GM23338 (cell line): ENCODE data around the gene PYGO2. TPM values are rescaled to one million over a fixed set of nuclear protein-coding genes. Genes with fewer than 3 reads are reported as not detected.

Source experiments
- ATAC-seq: fragments of 200-7000 bp; cut with Tn5 transposase; 3 replicates; pipeline ENCODE4 v1.9.1; 2020
- DNase-seq: peaks from one replicate; pipeline ENCODE4 v3.0.0-alpha.2; 2015; ENCODE audit warnings: low spot score
- H2AFZ ChIP-seq: fragments of 200-600 bp; sonication (generic); 2 replicates; pipeline ENCODE4 v1.8.0; 2016; ENCODE audit warnings: antibody characterized with exemption, mild to moderate bottlenecking, moderate library complexity
- H3F3A ChIP-seq: fragments of 200-600 bp; sonication (generic); replicated peaks from 2 replicates; pipeline ENCODE4 v1.8.0; 2017; ENCODE audit warnings: antibody characterized with exemption, mixed run types, low read depth
- H3K27ac ChIP-seq: fragments of 200-600 bp; sonication (generic); 2 replicates; pipeline ENCODE4 v1.6.1; 2016; ENCODE audit warnings: low read depth
- H3K27me3 ChIP-seq: fragments of 200-600 bp; sonication (generic); 2 replicates; pipeline ENCODE4 v1.8.0; 2016; ENCODE audit warnings: mild to moderate bottlenecking, mixed run types, moderate library complexity; ENCODE audit not compliant: insufficient read depth
- H3K36me3 ChIP-seq: fragments of 200-600 bp; sonication (generic); 2 replicates; pipeline ENCODE4 v1.8.0; 2016; ENCODE audit warnings: mild to moderate bottlenecking; ENCODE audit not compliant: insufficient read depth
- H3K4me1 ChIP-seq: fragments of 200-600 bp; sonication (generic); 2 replicates; pipeline ENCODE4 v1.8.0; 2016; ENCODE audit warnings: mild to moderate bottlenecking, moderate library complexity; ENCODE audit not compliant: insufficient read depth
- H3K4me2 ChIP-seq: fragments of 200-600 bp; sonication (generic); 2 replicates; pipeline ENCODE4 v1.7.1; 2017; ENCODE audit warnings: mixed run types
- H3K4me3 ChIP-seq: fragments of 200-600 bp; sonication (generic); 2 replicates; pipeline ENCODE4 v1.6.1; 2016; ENCODE audit warnings: mixed run types
- H3K79me2 ChIP-seq: fragments of 200-600 bp; sonication (generic); replicated peaks from 2 replicates; pipeline ENCODE4 v1.8.0; 2017; ENCODE audit warnings: mild to moderate bottlenecking; ENCODE audit not compliant: insufficient read depth
- H3K9me2 ChIP-seq: fragments of 200-600 bp; sonication (generic); 2 replicates; pipeline ENCODE4 v1.8.0; 2017; ENCODE audit not compliant: insufficient read depth
- H4K20me1 ChIP-seq: fragments of 200-600 bp; sonication (generic); replicated peaks from 2 replicates; pipeline ENCODE4 v1.8.0; 2017; ENCODE audit warnings: mild to moderate bottlenecking; ENCODE audit not compliant: insufficient read depth
- H3K27ac Mint-ChIP-seq: 2 replicates; pipeline ENCODE4 v1.8.0; 2020; ENCODE audit warnings: inconsistent platforms, mild to moderate bottlenecking, moderate library complexity, mixed read lengths
- H3K27me3 Mint-ChIP-seq: 3 replicates; pipeline ENCODE4 v1.8.0; 2022; ENCODE audit warnings: low read depth, mild to moderate bottlenecking, moderate library complexity, mixed read lengths, inconsistent platforms; ENCODE audit not compliant: insufficient read depth, poor library complexity
- H3K36me3 Mint-ChIP-seq: 3 replicates; pipeline ENCODE4 v1.8.0; 2021; ENCODE audit warnings: low read depth, mild to moderate bottlenecking, inconsistent platforms, moderate library complexity, mixed read lengths
- H3K4me1 Mint-ChIP-seq: 3 replicates; pipeline ENCODE4 v1.8.0; 2020; ENCODE audit warnings: mild to moderate bottlenecking, inconsistent platforms, mixed read lengths
- H3K4me3 Mint-ChIP-seq: 3 replicates; pipeline ENCODE4 v1.8.0; 2021; ENCODE audit warnings: moderate library complexity, mild to moderate bottlenecking, inconsistent platforms, mixed read lengths
- H3K9me3 Mint-ChIP-seq: 3 replicates; pipeline ENCODE4 v1.8.0; 2020; ENCODE audit warnings: moderate library complexity, mild to moderate bottlenecking, inconsistent platforms, mixed read lengths
- CTCF ChIP-seq, 2 experiments: fragments of 200-600 bp in 1 of 2; sonication (generic) in 1 of 2; conservative IDR thresholded peaks; 2 replicates each; pipeline versions ENCODE4 v1.5.1 to v1.6.1; 2016 to 2017; ENCODE audit warnings: antibody characterized with exemption in 2 of 2, low read depth in 2 of 2, mild to moderate bottlenecking in 2 of 2, moderate library complexity in 1 of 2
- ETS1 ChIP-seq: IDR thresholded peaks from 2 replicates; pipeline ENCODE4 v1.6.1; 2016; ENCODE audit warnings: antibody characterized with exemption
- EZH2phosphoT487 ChIP-seq: fragments of 200-600 bp; sonication (generic); IDR thresholded peaks from one replicate; pipeline ENCODE4 v1.8.1; 2018; ENCODE audit warnings: antibody characterized with exemption; ENCODE audit not compliant: unreplicated experiment
- POLR2AphosphoS5 ChIP-seq: IDR thresholded peaks from 2 replicates; pipeline ENCODE4 v1.6.1; 2016; ENCODE audit warnings: antibody characterized with exemption, low read depth
- REST ChIP-seq: IDR thresholded peaks from one replicate; pipeline ENCODE4 v1.6.1; 2018; ENCODE audit warnings: antibody characterized with exemption; ENCODE audit not compliant: unreplicated experiment
- STAT1 ChIP-seq: IDR thresholded peaks from one replicate; pipeline ENCODE4 v1.6.1; 2016; ENCODE audit warnings: antibody characterized with exemption; ENCODE audit not compliant: unreplicated experiment
- ZNF114 ChIP-seq: fragments of 250-450 bp; sonication (Bioruptor Pico); IDR thresholded peaks from 2 replicates; pipeline ENCODE4 v1.5.0; 2020; ENCODE audit warnings: mild to moderate bottlenecking, moderate library complexity
- polyA plus RNA-seq: library from polyadenylated mRNA; unstranded; fragments of >200 nt; fragmentation: Nextera tagmentation; extraction: Ambion mirVana; gene quantifications from 2 replicates; pipeline ENCODE4 v1.2.1, GENCODE V29; 2016
- total RNA-seq: library from RNA; depleted of rRNA; stranded (reverse); fragments of >200 nt; shearing (Covaris generic); gene quantifications from 2 replicates; pipeline ENCODE4 v1.2.3, GENCODE V29; 2014

Gene PYGO2
- total and polyA plus RNA-seq, 2 experiments from 2014 or later, result 11.0 to 29.0 TPM

- peak within 1 kb of the TSS; percentile 90 for H3K4me2 ChIP-seq
- H3K27ac Mint-ChIP-seq, result peak within 1 kb of the TSS; percentile 88
- H3K4me1 ChIP-seq, result peaks cover 16% of the 10 kb centered on the region
- H3K27me3 Mint-ChIP-seq, result peaks cover 14% of the 10 kb centered on the region
- no peak within 1 kb of the TSS for H3K4me3 Mint-ChIP-seq
- peaks cover 18% of the 10 kb centered on the region for H3K36me3 ChIP-seq
- no peak within 1 kb of the TSS for H2AFZ ChIP-seq
- no peaks in the 10 kb centered on the region for H3K9me2 ChIP-seq
- peaks cover 40% of the 10 kb centered on the region for H3K36me3 Mint-ChIP-seq
- peaks cover 36% of the 10 kb centered on the region for H3K4me1 Mint-ChIP-seq
- TF ChIP-seq EZH2phosphoT487, result no peak
- peak; percentile 70 for TF ChIP-seq ETS1
- TF ChIP-seq REST, result no peak
- TF ChIP-seq POLR2AphosphoS5, result peak; percentile 97
- peaks cover 51% of the 10 kb centered on the region for H3K79me2 ChIP-seq
- peak within 1 kb of the TSS; percentile 97 for H3K27ac ChIP-seq
- H3K27me3 ChIP-seq, result no peaks in the 10 kb centered on the region
- peak within 1 kb of the TSS; percentile 82 for H3K4me3 ChIP-seq
- peak; percentile 57 for ATAC-seq
- H3K9me3 Mint-ChIP-seq, result peaks cover 3% of the 10 kb centered on the region; the same call in 1 of the 3 replicates
- peaks cover 25% of the 10 kb centered on the region for H3F3A ChIP-seq
- peak; percentile 97 for DNase-seq
- H4K20me1 ChIP-seq, result peaks cover 15% of the 10 kb centered on the region
Observed at GRCh38 chr1:154970631-154971340, 9.2 kb upstream of the PYGO2 start, which contains the start of gene SHC1. SHC1 (minus strand) TSS chr1:154970747; CDS start chr1:154970526, 221 bp downstream.

GRCh38 chr1:154969860-154970452, 8.4 kb upstream of the PYGO2 start:
- H3K4me2 ChIP-seq, result peak overlapping the region; percentile 90
- Mint-ChIP-seq H3K9me3 (peaks cover 3% of the 10 kb centered on the region; the same call in 1 of the 3 replicates), H3K4me1 (peaks cover 36% of the 10 kb centered on the region), H3K27me3 (peaks cover 14% of the 10 kb centered on the region), H3K36me3 (peaks cover 48% of the 10 kb centered on the region), H3K4me3 (no peak overlapping the region), H3K27ac (peak overlapping the region; percentile 88)
- TF ChIP-seq ZNF114 (CRISPR knock-in tag) (no peak), CTCF (conservative IDR thresholded peaks at IDR 0.05; ENCODE audit: low read depth in 2 of 2) (no peak), ETS1 (no peak), POLR2AphosphoS5 (no peak), STAT1 (no peak)
- H4K20me1 ChIP-seq, result peaks cover 15% of the 10 kb centered on the region
- H3K36me3 ChIP-seq, result peaks cover 26% of the 10 kb centered on the region
- no peaks in the 10 kb centered on the region for H3K27me3 ChIP-seq
- H3K4me3 ChIP-seq, result peak overlapping the region; percentile 82
- no peaks in the 10 kb centered on the region for H3K9me2 ChIP-seq
- H3K27ac ChIP-seq, result peak overlapping the region; percentile 97; the same call in 1 of the 2 replicates
- ATAC-seq, result no peak
- DNase-seq, result no peak
- peaks cover 27% of the 10 kb centered on the region for H3F3A ChIP-seq
- H3K79me2 ChIP-seq, result peaks cover 43% of the 10 kb centered on the region
- no peak overlapping the region for H2AFZ ChIP-seq
- peaks cover 16% of the 10 kb centered on the region for H3K4me1 ChIP-seq
